Right atrium auricular region (tissue), 2 donors: ENCODE data around the gene EML6. TPM values are rescaled to one million over a fixed set of nuclear protein-coding genes. Genes with fewer than 3 reads are reported as not detected.

Experiments used
- DNase-seq: peaks from one replicate; pipeline ENCODE4 v3.0.0-alpha.2; 2019; ENCODE audit warnings: low spot score
- H3K27ac ChIP-seq, 2 donors: fragments of 200-600 bp; sonication (generic); 1 replicate in 1 of 2; 2 replicates in 1 of 2; pipeline ENCODE4 v1.5.1; 2016 to 2019
- H3K27me3 ChIP-seq, 2 donors: fragments of 200-600 bp; sonication (generic); one replicate each; pipeline versions ENCODE4 v1.5.1 to v1.6.0; 2017 to 2019
- H3K36me3 ChIP-seq: fragments of 200-600 bp; sonication (generic); one replicate; pipeline ENCODE4 v1.5.1; 2016
- H3K4me1 ChIP-seq, 2 donors: fragments of 200-600 bp; sonication (generic); one replicate each; pipeline versions ENCODE4 v1.5.1 to v1.6.0; 2017 to 2019
- H3K4me3 ChIP-seq, 2 donors: fragments of 200-600 bp; sonication (generic); 1 replicate in 1 of 2; 2 replicates in 1 of 2; pipeline ENCODE4 v1.5.1; 2017 to 2019; ENCODE audit warnings: mild to moderate bottlenecking in 1 of 2, moderate library complexity in 1 of 2
- H3K9me3 ChIP-seq, 2 donors: fragments of 200-600 bp; sonication (generic); one replicate each; pipeline ENCODE4 v1.5.1; 2019
- CTCF ChIP-seq, 2 donors: fragments of 200-600 bp; sonication (generic); IDR thresholded peaks; one replicate each; pipeline ENCODE4 v1.5.1; 2019; ENCODE audit warnings: antibody characterized with exemption in 2 of 2
- total RNA-seq, 2 donors: library from RNA; depleted of rRNA; stranded (reverse); fragments of >200 nt; gene quantifications; one replicate each; pipeline ENCODE4 v1.1.0, GENCODE V29; 2016

The EML6 gene
- total RNA-seq, 2 donors from 2014 or later: 1.1 to 1.2 TPM

- H3K36me3 ChIP-seq: peaks cover 4% of the 10 kb centered on the region
- H3K9me3 ChIP-seq: no peaks in the 10 kb centered on the region
- no peaks in the 10 kb centered on the region for H3K27me3 ChIP-seq
- DNase-seq: no peak
- no peak overlapping the region for H3K4me3 ChIP-seq
- peaks cover 0 to 59% of the 10 kb centered on the region in 2 donors for H3K4me1 ChIP-seq
- no peak for TF ChIP-seq CTCF (IDR thresholded peaks at IDR 0.05)
- H3K27ac ChIP-seq: no peak overlapping the region
Measured at GRCh38 chr2:55012672-55013484, 289.4 kb downstream of the EML6 start.

DNA sequence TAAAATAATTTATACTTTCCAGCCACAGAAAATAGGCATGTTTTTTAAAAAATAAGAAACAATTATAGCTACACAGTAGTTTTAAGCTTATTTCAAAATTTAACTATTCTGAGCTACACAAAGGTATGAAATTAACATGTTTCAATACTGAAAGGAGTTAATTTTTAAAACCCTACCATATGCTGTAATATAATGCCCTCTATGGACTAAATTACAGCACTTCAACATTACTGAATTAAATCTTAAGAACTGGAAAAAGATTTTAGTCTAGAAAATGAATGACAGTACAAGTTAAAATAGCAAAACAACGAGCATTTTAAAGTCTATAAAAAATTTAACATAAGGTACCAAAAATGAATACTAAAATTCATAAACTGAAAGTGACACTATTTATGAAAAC lies 290.5 kb downstream of the EML6 start:
- no peaks in the 10 kb centered on the region for H3K9me3 ChIP-seq
- H3K36me3 ChIP-seq: peaks cover 15% of the 10 kb centered on the region
- no peak overlapping the region for H3K4me3 ChIP-seq
- H3K27me3 ChIP-seq: no peaks in the 10 kb centered on the region
- TF ChIP-seq CTCF (IDR thresholded peaks at IDR 0.05): peak in 1 of 2 donors; percentile 40
- no peak for DNase-seq
- H3K27ac ChIP-seq: no peak overlapping the region
- peaks cover 0 to 54% of the 10 kb centered on the region in 2 donors for H3K4me1 ChIP-seq

GRCh38 chr2:55014962-55015939 lies 291.8 kb downstream of the EML6 start:
- Histone ChIP-seq H3K4me1 (peaks cover 0 to 44% of the 10 kb centered on the region in 2 donors), H3K36me3 (peaks cover 17% of the 10 kb centered on the region), H3K4me3 (no peak overlapping the region), H3K27ac (no peak overlapping the region), H3K9me3 (peaks cover 0 to 5% of the 10 kb centered on the region in 2 donors), H3K27me3 (no peaks in the 10 kb centered on the region)
- peak in 1 of 2 donors; percentile 72 for TF ChIP-seq CTCF (IDR thresholded peaks at IDR 0.05)
- no peak for DNase-seq

- peaks cover 0 to 25% of the 10 kb centered on the region in 2 donors for H3K4me1 ChIP-seq
- no peaks in the 10 kb centered on the region for H3K27me3 ChIP-seq
- H3K4me3 ChIP-seq: no peak overlapping the region
- TF ChIP-seq CTCF (IDR thresholded peaks at IDR 0.05): no peak
- H3K27ac ChIP-seq: no peak overlapping the region
- H3K36me3 ChIP-seq: peaks cover 17% of the 10 kb centered on the region
- peaks cover 0 to 5% of the 10 kb centered on the region in 2 donors for H3K9me3 ChIP-seq
- no peak for DNase-seq
Measured at GRCh38 chr2:55017428-55017827, 294.0 kb downstream of the EML6 start.

- Histone ChIP-seq H3K27me3 (no peaks in the 10 kb centered on the region), H3K27ac (no peak overlapping the region), H3K4me3 (no peak overlapping the region), H3K4me1 (peaks cover 0 to 25% of the 10 kb centered on the region in 2 donors), H3K9me3 (peaks cover 0 to 5% of the 10 kb centered on the region in 2 donors), H3K36me3 (peaks cover 17% of the 10 kb centered on the region)
- no peak for DNase-seq
- no peak for TF ChIP-seq CTCF (IDR thresholded peaks at IDR 0.05)
Measured at GRCh38 chr2:55017880-55018279, 294.4 kb downstream of the EML6 start.
